Endometrial microvascular endothelial cells (primary cell): Measurements from ENCODE around the gene AWAT2. TPM values are rescaled to one million over a fixed set of nuclear protein-coding genes. Genes with fewer than 3 reads are reported as not detected.
"Not testable (repeated sequence)": the region's sequence is repeated elsewhere in the genome, so short reads cannot be mapped to it uniquely, and the experiment has no call there.

ENCODE experiments used
- in situ Hi-C: cut with HindIII; loops from 2 replicates; pipeline ENCODE4 v1.10.0; 2017; ENCODE audit warnings: low sequenced_read_pairs, low pct_unique_long_range_greater_than_20kb; ENCODE audit errors: inconsistent ontology term
- total RNA-seq: library from RNA; depleted of rRNA; stranded (reverse); fragments of >200 nt; gene quantifications from one replicate; pipeline ENCODE4 v1.2.3, GENCODE V29; 2015; ENCODE audit errors: inconsistent ontology term

AWAT2 gene
- total RNA-seq, 1 donor from 2014 or later, result not detected

DNA sequence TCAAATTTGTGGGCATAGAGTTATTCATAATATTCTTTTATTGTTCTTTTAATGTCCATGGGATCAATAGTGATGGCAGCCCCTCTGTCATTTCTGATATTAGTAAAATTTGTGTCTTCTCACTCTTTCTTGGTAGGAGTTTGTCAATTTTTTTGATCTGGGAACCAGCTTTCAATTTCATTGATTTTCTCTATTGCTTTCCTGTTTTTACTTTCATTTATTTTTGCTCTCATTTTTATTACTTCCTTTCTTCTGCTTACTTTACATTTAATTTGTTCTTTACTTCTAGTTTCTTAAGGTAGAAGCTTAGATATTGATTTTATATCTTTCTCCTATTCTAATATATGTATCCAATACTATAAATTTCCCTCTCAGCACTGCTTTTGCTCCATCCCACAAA, 40.7 kb downstream of the AWAT2 start:
- in situ Hi-C loops, result no loop called here

- in situ Hi-C loops, result no loop called here
These were observed 41.8 kb downstream of the AWAT2 start for GRCh38 chrX:70007946-70008345.

- in situ Hi-C loops, result no loop called here
These were observed 47.9 kb downstream of the AWAT2 start for GRCh38 chrX:70001708-70002341.

DNA sequence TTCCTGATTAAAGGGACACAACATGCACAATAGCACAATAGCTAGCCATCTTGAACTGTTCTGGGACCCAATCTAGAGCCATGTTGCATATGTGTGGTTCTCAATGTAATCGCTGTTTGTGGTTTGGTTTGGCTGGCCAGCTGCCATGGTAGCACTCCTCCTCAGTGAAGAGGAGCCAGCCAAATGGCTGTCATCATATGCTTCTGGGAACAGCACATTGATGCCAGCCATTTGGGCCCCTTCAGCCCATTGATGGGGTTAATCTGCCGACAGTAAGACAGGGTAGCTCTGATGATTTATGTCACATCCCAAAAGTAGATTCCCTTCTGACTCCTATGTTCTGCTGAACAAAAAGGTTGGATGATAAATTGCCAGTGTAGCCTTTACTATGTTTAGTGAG, 48.5 kb downstream of the AWAT2 start:
- in situ Hi-C loops, result no loop called here

- in situ Hi-C loops, result not testable (repeated sequence)
These were observed 51.4 kb downstream of the AWAT2 start for GRCh38 chrX:69998299-69998698.

GRCh38 chrX:69996113-69996468, 53.6 kb downstream of the AWAT2 start:
- in situ Hi-C loops, result no loop called here

DNA sequence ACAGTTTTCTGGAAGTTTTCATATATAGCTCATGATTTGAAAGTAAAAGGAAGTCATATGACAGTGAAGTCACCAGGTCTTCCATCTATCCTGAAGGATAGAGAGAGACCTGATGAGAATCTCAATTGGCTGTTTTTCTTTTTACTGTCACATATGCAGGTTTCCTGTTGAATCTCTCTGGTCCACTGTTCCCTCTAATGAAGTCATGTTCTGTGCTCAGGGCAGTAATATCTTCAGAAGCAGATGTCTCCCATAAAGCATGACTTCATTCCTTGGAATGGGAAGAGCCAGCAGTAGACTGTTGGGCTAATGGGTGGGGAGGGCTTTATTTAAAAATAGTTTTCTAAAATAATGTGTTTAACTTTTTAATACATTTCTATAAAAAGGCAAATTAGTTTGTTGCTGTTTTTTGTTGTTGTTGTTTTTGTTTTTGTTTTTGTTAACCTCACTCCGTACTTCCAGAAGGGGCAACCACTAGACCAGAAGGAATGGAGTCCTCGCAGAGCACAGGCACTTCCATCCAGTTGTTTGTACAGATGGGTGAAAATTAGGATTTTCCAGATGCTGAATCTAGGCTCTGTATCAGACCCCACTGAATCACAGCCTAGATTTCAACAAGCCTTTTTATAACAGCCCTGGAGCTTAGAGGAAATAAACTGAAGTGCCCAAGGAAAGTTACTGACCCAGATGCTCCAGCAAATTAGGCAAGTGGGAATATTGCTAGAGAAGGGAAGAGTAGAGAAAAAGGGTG, 54.2 kb downstream of the AWAT2 start:
- in situ Hi-C loops, result no loop called here

DNA sequence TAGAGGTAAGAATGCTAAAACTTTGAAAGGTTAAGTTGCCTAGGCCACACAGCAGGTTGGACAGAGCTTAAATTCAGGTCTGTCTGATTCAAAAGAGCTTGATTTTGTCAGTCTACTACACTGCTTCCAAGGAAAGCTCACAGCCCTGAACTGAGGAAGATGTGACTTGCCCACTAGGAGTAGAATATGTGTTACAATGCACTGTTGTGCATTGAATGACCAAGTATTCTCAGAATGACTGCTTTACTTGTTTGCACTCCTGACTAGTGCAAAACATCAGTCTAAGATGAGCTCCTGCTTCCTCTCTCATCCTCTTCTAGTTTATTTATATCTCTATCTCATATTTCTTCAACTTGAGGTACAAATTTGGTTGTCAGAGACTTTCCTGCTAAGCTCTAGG, 56.2 kb downstream of the AWAT2 start:
- in situ Hi-C loops, result no loop called here

- in situ Hi-C loops, result no loop called here
These were observed 58.1 kb downstream of the AWAT2 start for GRCh38 chrX:69991685-69992084.

Other genes with a start within 250 kb of the AWAT2 start
- not detected for gene OTUD6A, start 12.5 kb upstream of the AWAT2 start, total RNA-seq
- gene IGBP1, start 83.5 kb upstream of the AWAT2 start, total RNA-seq, result 50.3 TPM
- not detected for gene DGAT2L6, start 127.5 kb upstream of the AWAT2 start, total RNA-seq
- not detected for gene AWAT1, start 184.7 kb upstream of the AWAT2 start, total RNA-seq
- not detected for gene P2RY4, start 210.3 kb upstream of the AWAT2 start, total RNA-seq
- gene ARR3, start 218.4 kb upstream of the AWAT2 start, total RNA-seq, result not detected
- gene RAB41, start 232.2 kb upstream of the AWAT2 start, total RNA-seq, result not detected
- gene PDZD11, start 240.0 kb upstream of the AWAT2 start, total RNA-seq, result 69.4 TPM
- 24.3 TPM for gene KIF4A, start 240.2 kb upstream of the AWAT2 start, total RNA-seq